GM23338 (cell line): ENCODE measurements around the gene FUT3. TPM values are rescaled to one million over a fixed set of nuclear protein-coding genes. Genes with fewer than 3 reads are reported as not detected.

ENCODE experiments used
- ATAC-seq: fragments of 200-7000 bp; cut with Tn5 transposase; 3 replicates; pipeline ENCODE4 v1.9.1; 2020
- DNase-seq: peaks from one replicate; pipeline ENCODE4 v3.0.0-alpha.2; 2015; ENCODE audit warnings: low spot score
- H2AFZ ChIP-seq: fragments of 200-600 bp; sonication (generic); 2 replicates; pipeline ENCODE4 v1.8.0; 2016; ENCODE audit warnings: antibody characterized with exemption, mild to moderate bottlenecking, moderate library complexity
- H3F3A ChIP-seq: fragments of 200-600 bp; sonication (generic); replicated peaks from 2 replicates; pipeline ENCODE4 v1.8.0; 2017; ENCODE audit warnings: antibody characterized with exemption, mixed run types, low read depth
- H3K27ac ChIP-seq: fragments of 200-600 bp; sonication (generic); 2 replicates; pipeline ENCODE4 v1.6.1; 2016; ENCODE audit warnings: low read depth
- H3K27me3 ChIP-seq: fragments of 200-600 bp; sonication (generic); 2 replicates; pipeline ENCODE4 v1.8.0; 2016; ENCODE audit warnings: mild to moderate bottlenecking, mixed run types, moderate library complexity; ENCODE audit not compliant: insufficient read depth
- H3K36me3 ChIP-seq: fragments of 200-600 bp; sonication (generic); 2 replicates; pipeline ENCODE4 v1.8.0; 2016; ENCODE audit warnings: mild to moderate bottlenecking; ENCODE audit not compliant: insufficient read depth
- H3K4me1 ChIP-seq: fragments of 200-600 bp; sonication (generic); 2 replicates; pipeline ENCODE4 v1.8.0; 2016; ENCODE audit warnings: mild to moderate bottlenecking, moderate library complexity; ENCODE audit not compliant: insufficient read depth
- H3K4me2 ChIP-seq: fragments of 200-600 bp; sonication (generic); 2 replicates; pipeline ENCODE4 v1.7.1; 2017; ENCODE audit warnings: mixed run types
- H3K4me3 ChIP-seq: fragments of 200-600 bp; sonication (generic); 2 replicates; pipeline ENCODE4 v1.6.1; 2016; ENCODE audit warnings: mixed run types
- H3K79me2 ChIP-seq: fragments of 200-600 bp; sonication (generic); replicated peaks from 2 replicates; pipeline ENCODE4 v1.8.0; 2017; ENCODE audit warnings: mild to moderate bottlenecking; ENCODE audit not compliant: insufficient read depth
- H3K9me2 ChIP-seq: fragments of 200-600 bp; sonication (generic); 2 replicates; pipeline ENCODE4 v1.8.0; 2017; ENCODE audit not compliant: insufficient read depth
- H4K20me1 ChIP-seq: fragments of 200-600 bp; sonication (generic); replicated peaks from 2 replicates; pipeline ENCODE4 v1.8.0; 2017; ENCODE audit warnings: mild to moderate bottlenecking; ENCODE audit not compliant: insufficient read depth
- H3K27ac Mint-ChIP-seq: 2 replicates; pipeline ENCODE4 v1.8.0; 2020; ENCODE audit warnings: inconsistent platforms, mild to moderate bottlenecking, moderate library complexity, mixed read lengths
- H3K27me3 Mint-ChIP-seq: 3 replicates; pipeline ENCODE4 v1.8.0; 2022; ENCODE audit warnings: low read depth, mild to moderate bottlenecking, moderate library complexity, mixed read lengths, inconsistent platforms; ENCODE audit not compliant: insufficient read depth, poor library complexity
- H3K36me3 Mint-ChIP-seq: 3 replicates; pipeline ENCODE4 v1.8.0; 2021; ENCODE audit warnings: low read depth, mild to moderate bottlenecking, inconsistent platforms, moderate library complexity, mixed read lengths
- H3K4me1 Mint-ChIP-seq: 3 replicates; pipeline ENCODE4 v1.8.0; 2020; ENCODE audit warnings: mild to moderate bottlenecking, inconsistent platforms, mixed read lengths
- H3K4me3 Mint-ChIP-seq: 3 replicates; pipeline ENCODE4 v1.8.0; 2021; ENCODE audit warnings: moderate library complexity, mild to moderate bottlenecking, inconsistent platforms, mixed read lengths
- H3K9me3 Mint-ChIP-seq: 3 replicates; pipeline ENCODE4 v1.8.0; 2020; ENCODE audit warnings: moderate library complexity, mild to moderate bottlenecking, inconsistent platforms, mixed read lengths
- CREB1 ChIP-seq: fragments of 250-450 bp; sonication (Bioruptor Pico); IDR thresholded peaks from 2 replicates; pipeline ENCODE4 v1.5.0; 2020; ENCODE audit warnings: low read depth, mild to moderate bottlenecking, moderate library complexity
- CTCF ChIP-seq, 2 experiments: fragments of 200-600 bp in 1 of 2; sonication (generic) in 1 of 2; conservative IDR thresholded peaks; 2 replicates each; pipeline versions ENCODE4 v1.5.1 to v1.6.1; 2016 to 2017; ENCODE audit warnings: antibody characterized with exemption in 2 of 2, low read depth in 2 of 2, mild to moderate bottlenecking in 2 of 2, moderate library complexity in 1 of 2
- ETS1 ChIP-seq: IDR thresholded peaks from 2 replicates; pipeline ENCODE4 v1.6.1; 2016; ENCODE audit warnings: antibody characterized with exemption
- EZH2 ChIP-seq: fragments of 200-600 bp; sonication (generic); IDR thresholded peaks from one replicate; pipeline ENCODE4 v1.8.0; 2017; ENCODE audit warnings: antibody characterized with exemption, mild to moderate bottlenecking, low read depth; ENCODE audit not compliant: unreplicated experiment
- EZH2phosphoT487 ChIP-seq: fragments of 200-600 bp; sonication (generic); IDR thresholded peaks from one replicate; pipeline ENCODE4 v1.8.1; 2018; ENCODE audit warnings: antibody characterized with exemption; ENCODE audit not compliant: unreplicated experiment
- JUNB ChIP-seq: IDR thresholded peaks from one replicate; pipeline ENCODE4 v1.6.1; 2016; ENCODE audit warnings: antibody characterized with exemption; ENCODE audit not compliant: unreplicated experiment
- NANOG ChIP-seq: IDR thresholded peaks from 2 replicates; pipeline ENCODE4 v1.6.1; 2016; ENCODE audit warnings: antibody characterized with exemption, borderline replicate concordance
- POLR2AphosphoS5 ChIP-seq: IDR thresholded peaks from 2 replicates; pipeline ENCODE4 v1.6.1; 2016; ENCODE audit warnings: antibody characterized with exemption, low read depth
- REST ChIP-seq: IDR thresholded peaks from one replicate; pipeline ENCODE4 v1.6.1; 2018; ENCODE audit warnings: antibody characterized with exemption; ENCODE audit not compliant: unreplicated experiment
- STAT1 ChIP-seq: IDR thresholded peaks from one replicate; pipeline ENCODE4 v1.6.1; 2016; ENCODE audit warnings: antibody characterized with exemption; ENCODE audit not compliant: unreplicated experiment
- ZNF114 ChIP-seq: fragments of 250-450 bp; sonication (Bioruptor Pico); IDR thresholded peaks from 2 replicates; pipeline ENCODE4 v1.5.0; 2020; ENCODE audit warnings: mild to moderate bottlenecking, moderate library complexity
- ZNF331 ChIP-seq: fragments of 250-450 bp; sonication (Bioruptor Pico); IDR thresholded peaks from 2 replicates; pipeline ENCODE4 v1.5.0; 2020; ENCODE audit warnings: low read depth, mild to moderate bottlenecking, moderate library complexity
- ZNF462 ChIP-seq: fragments of 250-450 bp; sonication (Bioruptor Pico); IDR thresholded peaks from 2 replicates; pipeline ENCODE4 v1.5.0; 2020; ENCODE audit warnings: mild to moderate bottlenecking, moderate library complexity
- polyA plus RNA-seq: library from polyadenylated mRNA; unstranded; fragments of >200 nt; fragmentation: Nextera tagmentation; extraction: Ambion mirVana; gene quantifications from 2 replicates; pipeline ENCODE4 v1.2.1, GENCODE V29; 2016
- total RNA-seq: library from RNA; depleted of rRNA; stranded (reverse); fragments of >200 nt; shearing (Covaris generic); gene quantifications from 2 replicates; pipeline ENCODE4 v1.2.3, GENCODE V29; 2014

The FUT3 gene
- total and polyA plus RNA-seq, 2 experiments from 2014 or later: 0.45 TPM; not detected in 1

GRCh38 chr19:5832061-5832460 is 19.2 kb downstream of the FUT3 start:
- H3K27ac Mint-ChIP-seq: no peak overlapping the region
- H4K20me1 ChIP-seq: no peaks in the 10 kb centered on the region
- H3K4me3 Mint-ChIP-seq: no peak overlapping the region
- H2AFZ ChIP-seq: no peak overlapping the region
- peaks cover 2% of the 10 kb centered on the region for H3K4me1 Mint-ChIP-seq
- no peaks in the 10 kb centered on the region for H3K9me2 ChIP-seq
- DNase-seq (no peak), ATAC-seq (no peak)
- H3K79me2 ChIP-seq: no peaks in the 10 kb centered on the region
- H3K4me3 ChIP-seq: no peak overlapping the region
- no peaks in the 10 kb centered on the region for H3K27me3 ChIP-seq
- H3K27me3 Mint-ChIP-seq: peaks cover 16% of the 10 kb centered on the region
- H3K9me3 Mint-ChIP-seq: 0 out of 3 replicates have a peak, but pooled peaks cover 2% of the 10 kb centered on the region
- peaks cover under 1% of the 10 kb centered on the region; the same call in 1 of the 2 replicates for H3K4me1 ChIP-seq
- H3K36me3 Mint-ChIP-seq: no peaks in the 10 kb centered on the region
- TF ChIP-seq ZNF331 (CRISPR knock-in tag) (no peak), NANOG (no peak), ZNF462 (CRISPR knock-in tag) (no peak), EZH2 (no peak), EZH2phosphoT487 (no peak), STAT1 (no peak), POLR2AphosphoS5 (no peak), REST (no peak), CREB1 (no peak), JUNB (no peak), ETS1 (no peak), CTCF (conservative IDR thresholded peaks at IDR 0.05; ENCODE audit: low read depth in 2 of 2) (no peak), ZNF114 (CRISPR knock-in tag) (no peak)
- no peak overlapping the region for H3K27ac ChIP-seq
- H3K36me3 ChIP-seq: no peaks in the 10 kb centered on the region
- H3K4me2 ChIP-seq: no peak overlapping the region
- H3F3A ChIP-seq: no peaks in the 10 kb centered on the region
